HG02610 (cell line): ENCODE results near the gene AKAP4.

Experiments
- ATAC-seq: cut with Tn5 transposase; IDR thresholded peaks from one replicate; pipeline ENCODE4 v1.9.1; 2021; ENCODE audit warnings: mild to moderate bottlenecking, moderate library complexity; ENCODE audit not compliant: unreplicated experiment

AKAP4 gene, protein sequence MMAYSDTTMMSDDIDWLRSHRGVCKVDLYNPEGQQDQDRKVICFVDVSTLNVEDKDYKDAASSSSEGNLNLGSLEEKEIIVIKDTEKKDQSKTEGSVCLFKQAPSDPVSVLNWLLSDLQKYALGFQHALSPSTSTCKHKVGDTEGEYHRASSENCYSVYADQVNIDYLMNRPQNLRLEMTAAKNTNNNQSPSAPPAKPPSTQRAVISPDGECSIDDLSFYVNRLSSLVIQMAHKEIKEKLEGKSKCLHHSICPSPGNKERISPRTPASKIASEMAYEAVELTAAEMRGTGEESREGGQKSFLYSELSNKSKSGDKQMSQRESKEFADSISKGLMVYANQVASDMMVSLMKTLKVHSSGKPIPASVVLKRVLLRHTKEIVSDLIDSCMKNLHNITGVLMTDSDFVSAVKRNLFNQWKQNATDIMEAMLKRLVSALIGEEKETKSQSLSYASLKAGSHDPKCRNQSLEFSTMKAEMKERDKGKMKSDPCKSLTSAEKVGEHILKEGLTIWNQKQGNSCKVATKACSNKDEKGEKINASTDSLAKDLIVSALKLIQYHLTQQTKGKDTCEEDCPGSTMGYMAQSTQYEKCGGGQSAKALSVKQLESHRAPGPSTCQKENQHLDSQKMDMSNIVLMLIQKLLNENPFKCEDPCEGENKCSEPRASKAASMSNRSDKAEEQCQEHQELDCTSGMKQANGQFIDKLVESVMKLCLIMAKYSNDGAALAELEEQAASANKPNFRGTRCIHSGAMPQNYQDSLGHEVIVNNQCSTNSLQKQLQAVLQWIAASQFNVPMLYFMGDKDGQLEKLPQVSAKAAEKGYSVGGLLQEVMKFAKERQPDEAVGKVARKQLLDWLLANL

DNA sequence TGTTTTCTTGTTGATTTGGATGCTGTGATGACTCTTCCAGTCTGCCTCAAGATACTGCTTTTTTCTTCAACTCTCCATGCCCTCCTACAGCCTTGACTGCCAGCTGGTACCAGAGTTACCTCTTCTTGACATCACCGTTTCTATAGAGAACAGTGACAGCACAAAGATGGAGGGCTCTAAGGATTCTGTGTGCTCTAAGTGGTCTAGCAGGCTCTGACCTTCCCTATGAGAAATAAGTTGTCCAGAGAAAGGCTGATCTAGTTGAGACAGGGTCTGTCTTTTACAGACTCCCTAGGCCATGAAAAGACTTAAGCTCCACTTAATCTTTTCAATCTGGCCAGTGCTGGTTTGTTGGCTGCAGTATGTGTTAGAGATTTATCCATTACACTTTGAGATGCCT lies at the start of gene AKAP4:
Gene AKAP4 (minus strand): TSS at position 101 of the 400 bp plus-strand sequence. CDS start 118 bp downstream, outside the sequence.
- no peak for ATAC-seq

DNA sequence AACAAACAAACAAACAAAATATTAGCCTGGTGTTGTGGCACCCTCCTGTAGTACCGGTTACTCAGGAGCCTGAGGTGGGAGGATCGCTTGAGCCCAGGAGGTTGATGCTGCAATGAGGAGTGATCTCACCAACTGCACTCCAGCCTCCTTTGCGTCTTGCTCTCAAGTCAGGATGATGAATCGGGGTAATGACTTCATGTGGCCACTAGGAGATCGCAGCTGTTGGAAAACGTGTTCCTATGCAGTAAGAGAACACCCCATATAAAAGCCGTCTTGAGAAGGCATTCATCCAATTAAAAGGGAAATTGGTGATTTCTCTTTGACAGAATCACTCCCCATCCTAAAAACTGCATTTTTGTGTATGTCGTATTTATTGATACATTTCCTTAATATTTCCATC lies 10.7 kb upstream of the AKAP4 start:
- no peak for ATAC-seq

DNA sequence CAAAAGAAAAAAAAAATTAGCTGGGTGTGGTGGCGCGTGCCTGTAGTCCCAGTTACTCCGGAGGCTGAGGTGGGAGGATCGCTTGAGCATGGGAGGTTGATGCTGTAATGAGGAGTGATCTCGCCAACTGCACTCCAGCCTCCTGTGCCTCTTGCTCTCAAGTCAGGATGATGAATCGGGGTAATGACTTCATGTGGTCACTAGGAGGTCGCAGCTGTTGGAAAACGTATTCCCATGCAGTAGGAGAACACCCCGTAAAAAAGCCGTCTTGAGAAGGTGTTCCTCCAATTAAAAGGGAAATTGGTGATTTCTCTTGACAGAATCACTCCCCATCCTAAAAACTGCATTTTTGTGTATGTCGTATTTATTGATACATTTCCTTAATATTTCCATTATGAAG lies 5.9 kb upstream of the AKAP4 start:
- no peak for ATAC-seq

DNA sequence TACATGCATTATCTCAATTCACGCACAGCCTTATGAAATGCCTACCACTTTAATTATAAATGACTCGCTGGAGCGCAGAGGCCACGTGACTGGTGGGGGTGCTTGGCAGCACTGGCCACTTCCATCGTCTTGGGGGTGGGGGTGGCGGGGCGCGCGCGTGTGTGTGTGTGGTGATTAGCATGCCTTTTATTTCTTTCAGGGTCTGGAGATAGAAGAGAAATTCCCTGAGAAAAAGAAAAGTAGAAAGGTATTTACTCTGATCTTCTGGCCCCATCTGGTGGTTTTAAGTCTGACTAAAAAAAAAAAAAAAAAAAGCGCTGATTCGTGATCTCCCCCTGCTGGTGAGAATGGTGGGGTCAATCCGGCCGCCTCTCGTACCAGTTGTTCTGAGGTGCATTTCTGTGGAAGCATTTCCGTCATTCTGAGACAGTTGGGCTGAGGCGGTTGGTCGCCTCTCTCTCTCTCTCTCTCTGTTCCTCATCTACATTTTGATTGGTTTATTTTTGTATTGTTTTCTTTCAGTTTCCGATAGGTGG lies 3.6 kb upstream of the AKAP4 start, which contains the start of gene CCNB3:
Gene CCNB3 (plus strand): TSS at position 402 of the 536 bp plus-strand sequence. CDS start 80,399 bp downstream, outside the sequence.
- ATAC-seq = peak; percentile 99

DNA sequence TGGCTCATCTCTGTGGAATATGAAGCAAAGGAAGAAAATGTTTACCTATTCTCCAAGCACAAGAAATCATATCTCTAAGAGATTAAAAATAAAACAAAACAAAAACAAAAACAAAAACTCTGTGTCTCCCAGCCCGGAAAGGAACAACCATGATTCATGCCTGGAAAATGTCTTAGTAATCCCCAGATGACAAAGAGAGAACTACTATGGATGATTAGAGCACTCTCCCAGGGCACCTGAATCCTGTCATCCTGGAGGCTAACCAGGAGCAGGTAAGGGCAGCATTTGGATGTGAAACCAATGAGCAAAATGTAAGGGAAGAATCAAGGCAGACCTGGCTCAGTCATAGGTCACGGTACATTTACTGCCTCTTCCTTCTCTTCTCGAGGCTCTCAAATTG lies 1.7 kb upstream of the AKAP4 start:
- ATAC-seq = no peak

DNA sequence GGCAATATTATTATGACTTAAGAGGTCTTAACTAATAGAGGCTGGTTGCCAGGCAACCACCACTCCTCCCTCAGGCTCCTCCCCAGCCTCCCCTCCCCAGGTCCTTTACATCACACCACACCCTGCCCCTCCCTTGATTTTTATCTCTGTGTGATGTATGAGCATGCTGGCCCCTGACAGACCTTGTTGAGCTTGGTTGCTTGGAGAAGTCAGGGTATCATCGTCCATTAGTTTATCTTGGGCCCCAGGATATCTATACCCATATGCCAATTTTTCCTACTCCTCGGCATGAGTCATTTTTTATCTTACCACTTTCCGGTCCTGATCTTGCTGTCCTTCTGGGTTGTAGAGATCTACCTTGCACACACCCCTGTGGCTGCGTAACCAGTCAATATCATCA lies 2.5 kb downstream of the AKAP4 start:
- no peak for ATAC-seq

DNA sequence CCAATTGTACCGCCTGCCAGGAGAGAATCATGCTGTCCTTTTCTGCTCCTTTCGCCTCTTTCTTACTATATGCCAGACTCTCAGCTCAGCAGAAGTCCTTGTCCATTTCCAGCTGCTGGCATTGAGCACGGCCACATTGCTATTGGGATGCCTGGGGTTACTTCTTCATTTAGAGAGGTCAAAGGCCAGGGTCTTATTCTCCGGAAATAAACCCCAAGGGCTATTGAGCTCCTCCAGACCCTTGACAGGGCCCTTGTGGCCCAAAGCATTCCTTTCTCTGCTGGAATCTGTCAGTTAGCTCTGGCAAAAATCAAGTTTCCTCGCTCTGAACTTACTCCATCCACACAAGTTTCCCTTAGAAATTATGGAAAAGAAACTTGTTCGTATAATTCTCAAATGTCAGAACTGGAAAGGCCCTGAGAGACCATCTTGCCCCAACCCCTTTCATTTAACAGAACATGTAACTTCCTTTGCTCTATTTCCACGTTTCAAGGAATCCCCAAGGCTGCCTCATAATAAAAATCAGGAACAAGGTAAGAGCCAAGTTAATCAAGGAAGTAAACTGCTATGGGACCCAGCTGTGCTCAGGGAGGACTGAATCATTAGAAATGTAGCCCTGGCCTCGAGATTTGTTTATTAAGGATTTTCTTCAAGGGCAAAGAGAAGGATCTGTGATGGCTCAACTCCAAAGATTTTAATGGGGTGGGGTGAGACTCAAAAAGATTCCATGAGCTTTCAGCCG lies 11.8 kb downstream of the AKAP4 start:
- no peak for ATAC-seq

DNA sequence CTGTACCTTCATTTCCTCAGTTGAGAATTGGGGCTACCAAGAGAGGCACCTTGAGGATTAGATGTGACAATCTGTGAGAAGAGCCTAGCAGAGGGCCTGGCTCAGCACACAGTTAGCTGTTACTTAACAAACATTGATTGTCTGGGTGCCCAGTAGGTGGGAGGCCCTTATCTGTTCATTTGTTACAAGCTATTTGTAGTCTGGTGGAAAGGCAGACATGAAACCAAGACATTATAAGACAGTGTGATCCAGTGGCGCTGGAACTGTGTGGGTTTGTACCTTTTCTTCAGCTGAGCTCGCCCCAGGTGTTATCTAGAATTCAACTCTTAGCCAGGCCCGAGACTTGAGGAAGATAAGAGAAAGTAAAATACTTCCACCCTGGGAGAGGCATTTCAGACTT lies 16.9 kb downstream of the AKAP4 start:
- ATAC-seq = no peak

DNA sequence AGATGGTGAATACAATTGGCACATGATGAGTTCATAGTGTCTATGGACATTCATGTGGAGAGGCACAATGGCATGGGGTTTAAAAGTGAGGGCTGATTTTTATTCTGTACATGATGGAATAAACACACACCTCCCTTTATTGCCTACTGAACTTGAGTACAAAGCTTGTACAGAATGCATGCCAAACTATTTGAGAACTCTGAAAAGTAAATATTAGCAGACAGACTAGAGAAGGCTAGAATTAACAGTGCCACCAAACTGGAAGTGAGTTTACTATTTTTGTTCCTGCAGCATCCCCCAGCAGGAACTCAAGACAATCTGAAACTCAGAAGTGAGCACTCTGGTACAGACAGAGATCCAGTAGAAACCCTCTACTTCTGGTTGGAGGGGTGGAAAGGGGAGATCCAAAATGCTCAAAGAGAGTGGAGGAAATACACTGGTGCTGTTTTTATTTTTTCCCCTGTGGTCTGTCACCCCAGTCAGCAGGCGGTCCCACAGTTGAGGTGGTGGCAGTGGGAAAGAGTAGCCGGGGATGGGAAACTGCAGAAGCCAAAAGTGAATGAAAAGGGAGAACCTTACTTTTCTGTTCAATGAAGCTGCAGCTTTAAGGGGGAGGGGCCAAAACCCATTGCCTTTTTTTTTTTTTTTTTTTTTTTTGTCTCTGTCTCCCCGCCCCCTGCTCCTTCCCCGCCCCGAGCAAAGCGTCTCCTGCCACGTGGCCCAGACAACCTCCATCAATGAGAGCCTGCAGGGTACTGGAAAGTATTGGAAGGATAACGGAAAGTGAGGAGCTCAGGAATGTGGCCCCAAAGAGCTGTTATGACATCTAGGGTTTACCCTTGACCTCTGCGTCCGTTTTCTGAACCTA lies 20.5 kb downstream of the AKAP4 start:
- no peak for ATAC-seq

DNA sequence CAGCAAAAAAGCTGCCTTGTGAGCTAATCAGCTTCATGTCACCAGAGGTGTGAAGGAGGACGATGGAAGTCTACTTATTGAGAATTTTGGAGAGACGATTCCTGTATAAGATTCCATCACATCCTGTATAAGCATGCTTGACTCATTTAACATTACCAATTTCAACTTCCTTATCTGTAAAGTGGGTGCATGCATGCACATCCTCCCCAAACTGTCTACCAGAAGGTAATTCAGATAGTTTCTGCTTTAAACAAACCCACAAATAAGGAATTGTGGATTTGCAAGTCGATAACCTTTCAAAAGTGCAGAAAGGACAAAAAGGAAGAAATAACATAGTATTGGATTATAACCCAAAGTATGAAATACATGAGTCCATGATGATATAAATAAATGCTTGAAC lies 31.1 kb downstream of the AKAP4 start:
- no peak for ATAC-seq

DNA sequence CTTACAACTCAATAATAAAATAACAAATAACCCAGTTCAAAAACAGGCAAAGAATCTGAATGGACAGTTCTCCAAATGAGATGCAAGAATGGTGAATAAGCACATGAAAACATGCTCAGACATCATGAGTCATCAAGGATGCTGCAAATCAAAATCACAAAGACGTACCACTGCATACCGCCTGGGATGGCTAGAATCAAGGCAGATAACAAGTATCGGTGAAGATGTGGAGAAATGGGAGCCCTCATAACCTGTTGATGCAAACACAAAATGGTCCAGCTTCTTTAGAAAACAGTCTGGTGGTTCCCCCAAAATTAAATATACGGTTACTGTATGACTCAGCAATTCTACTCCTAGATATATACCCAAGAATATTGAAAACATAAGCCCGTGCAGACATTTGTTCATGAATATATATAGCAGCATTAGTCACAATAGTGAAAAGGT lies 32.5 kb downstream of the AKAP4 start:
- peak; percentile 73 for ATAC-seq

DNA sequence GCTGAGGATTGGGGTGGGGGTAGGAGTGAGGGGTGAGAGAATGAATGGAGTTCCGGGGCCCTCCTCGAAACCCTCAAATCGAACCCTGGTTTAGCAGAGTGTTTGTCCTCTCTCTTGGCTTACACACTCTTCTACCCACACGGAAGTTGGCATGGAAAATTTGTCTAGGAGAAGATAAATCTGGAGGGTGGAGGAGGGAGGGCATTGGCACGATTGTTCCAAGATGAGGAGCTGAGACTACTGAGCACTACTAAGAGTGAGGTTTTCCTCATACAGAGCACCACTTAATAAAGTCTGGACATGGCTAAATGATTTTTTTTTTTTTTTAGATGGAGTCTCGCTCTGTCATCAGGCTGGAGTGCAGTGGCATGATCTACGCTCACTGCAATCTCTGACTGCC lies 33.4 kb downstream of the AKAP4 start:
- no peak for ATAC-seq

DNA sequence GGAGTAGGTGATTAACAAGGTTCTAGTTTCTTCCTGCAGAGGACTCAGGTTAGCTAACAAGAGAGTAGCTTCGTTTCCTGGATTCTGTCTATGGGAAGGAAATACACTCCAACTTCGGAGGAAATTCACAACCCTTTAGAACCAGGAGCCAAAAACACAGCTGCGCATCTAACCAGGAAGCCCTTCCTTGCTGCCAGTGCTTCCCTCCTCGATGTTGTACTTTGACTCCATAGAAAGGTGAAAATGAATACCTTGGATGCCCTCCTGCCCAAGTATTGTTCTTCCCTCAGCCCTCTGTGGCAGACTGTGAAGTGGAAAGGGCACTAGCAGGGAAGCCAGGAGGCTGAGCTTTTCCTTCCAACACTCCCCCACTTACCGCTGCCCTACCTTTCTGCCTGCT lies 35.1 kb downstream of the AKAP4 start:
- no peak for ATAC-seq

DNA sequence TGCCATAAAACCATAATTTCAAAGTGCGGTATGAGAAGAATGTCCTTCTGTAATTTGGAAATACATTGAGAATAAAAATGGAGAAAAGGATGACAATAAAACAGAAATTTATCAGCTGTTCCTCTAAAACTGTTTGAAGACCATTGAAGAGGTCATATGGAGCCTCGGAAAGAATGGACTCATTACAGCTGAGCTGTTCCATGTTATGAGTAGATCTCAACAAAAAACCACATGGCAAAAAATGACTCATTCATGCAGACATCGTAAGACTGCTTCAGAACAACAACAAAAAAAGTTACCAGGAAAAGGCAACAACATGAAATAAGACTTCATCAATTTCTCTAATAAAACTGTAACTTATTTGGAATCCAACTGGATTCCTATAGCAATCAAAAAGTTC lies 39.7 kb downstream of the AKAP4 start:
- no peak for ATAC-seq

DNA sequence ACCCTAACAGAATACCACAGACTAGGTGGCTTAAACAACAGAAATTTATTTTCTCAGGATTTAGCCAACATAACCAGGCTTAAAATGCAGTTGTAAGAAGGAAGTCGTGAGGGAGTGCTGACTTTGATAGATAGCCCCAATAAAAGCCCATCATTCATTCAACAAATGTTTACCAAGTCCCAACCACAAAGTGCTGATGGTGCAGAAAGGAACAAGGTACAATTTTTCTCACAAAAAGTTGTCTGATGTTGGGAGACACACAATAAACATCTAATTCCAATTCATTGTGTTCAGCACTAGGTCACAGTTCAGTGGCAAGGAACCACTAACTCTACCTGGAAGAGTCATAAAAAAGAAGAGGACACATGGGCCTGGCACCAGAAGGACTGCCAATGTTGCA lies 42.2 kb downstream of the AKAP4 start:
- no peak for ATAC-seq

DNA sequence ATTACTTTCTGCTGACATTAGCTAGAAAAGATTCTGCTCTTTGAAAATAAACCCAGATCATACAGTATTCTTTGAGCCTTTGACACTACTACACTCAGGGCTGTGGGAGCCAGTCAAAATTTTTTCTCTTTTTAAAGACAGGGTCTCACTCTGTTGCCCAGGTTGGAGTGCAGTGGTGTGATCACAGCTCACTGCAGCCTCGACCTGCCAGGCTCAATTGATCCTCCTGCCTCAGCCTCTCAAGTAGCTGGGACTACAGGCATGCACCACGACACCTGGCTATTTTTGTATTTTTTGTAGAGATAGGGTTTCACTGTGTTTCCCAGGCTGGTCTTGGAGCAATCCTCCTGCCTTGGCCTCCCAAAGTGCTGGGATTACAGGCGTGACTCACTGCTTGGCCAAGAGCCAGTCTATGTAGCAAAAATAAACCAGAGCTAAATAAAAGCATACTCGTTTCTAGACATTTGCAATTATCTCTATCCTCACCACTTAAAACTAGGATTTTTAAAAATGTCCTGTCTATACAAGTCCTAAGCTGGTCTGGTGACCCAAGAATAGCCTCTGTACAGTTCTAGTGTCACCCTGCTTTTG lies 43.2 kb downstream of the AKAP4 start:
- no peak for ATAC-seq

DNA sequence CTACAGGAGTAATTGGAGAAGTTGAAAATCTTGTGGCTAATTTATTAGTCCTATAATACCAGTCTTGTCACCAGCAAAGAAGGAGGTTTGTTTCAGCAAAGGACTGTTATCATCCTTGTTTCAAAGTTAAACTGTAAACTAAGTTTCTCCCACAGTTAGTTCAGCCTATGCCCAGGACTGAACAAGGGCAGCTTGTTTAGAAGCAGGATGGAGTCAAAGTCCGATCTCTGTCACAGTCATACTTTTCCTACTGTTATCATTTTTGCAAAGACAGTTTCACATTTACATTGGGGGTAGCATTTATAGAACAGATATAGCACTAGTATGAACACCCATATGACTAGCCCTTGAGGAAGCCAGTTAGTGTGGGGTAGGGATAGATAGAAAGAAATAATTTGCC lies 46.4 kb downstream of the AKAP4 start:
- no peak for ATAC-seq

DNA sequence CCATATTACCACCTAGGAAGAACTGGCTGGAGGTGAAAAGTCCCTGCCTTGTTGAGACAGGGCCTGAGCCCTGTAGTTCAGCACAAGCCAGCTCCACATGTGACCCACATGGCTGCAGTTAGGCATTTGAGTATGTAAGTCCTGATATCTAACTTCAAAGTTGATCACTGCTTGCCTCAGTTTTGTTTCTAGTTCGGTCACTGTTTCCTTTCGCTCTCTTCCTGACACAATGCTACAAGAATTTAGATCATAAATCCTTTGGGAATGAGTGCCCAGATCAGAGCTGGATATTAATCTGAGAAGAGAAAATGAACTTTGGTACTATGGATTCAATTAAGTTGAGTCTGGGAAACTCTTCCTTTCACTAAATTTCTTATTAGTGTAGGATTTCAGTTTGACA lies 48.4 kb downstream of the AKAP4 start:
- ATAC-seq = no peak

DNA sequence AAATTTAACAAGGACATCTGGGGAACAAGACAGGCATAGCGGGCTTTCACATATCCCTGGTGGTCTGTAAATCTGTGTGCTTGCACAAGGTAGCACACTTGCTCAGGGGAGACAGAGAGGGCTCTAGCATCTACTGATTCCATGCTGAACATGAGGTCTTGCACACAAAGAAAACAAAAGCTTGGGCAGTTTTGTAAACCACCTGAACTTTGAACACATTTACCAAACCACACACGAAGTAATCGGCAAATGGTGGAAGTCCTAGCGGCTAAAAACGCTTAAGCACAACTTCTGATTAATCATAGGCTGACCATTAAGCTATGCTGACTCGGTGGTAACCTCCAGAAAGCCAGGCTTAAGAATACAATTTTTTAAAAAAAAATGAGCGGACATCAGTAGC lies 52.8 kb downstream of the AKAP4 start:
- no peak for ATAC-seq
